ENCODE results near the gene LRFN2. TPM values are rescaled to one million over a fixed set of nuclear protein-coding genes. Genes with fewer than 3 reads are reported as not detected.

Gene LRFN2
- total RNA-seq, 1 donor = not detected

GRCh38 chr6:40524797-40525585 lies 62.2 kb downstream of the LRFN2 start:
- Histone ChIP-seq H3K27me3 (ENCODE audit: insufficient read depth, low read length) (no peaks in the 10 kb centered on the region), H3K9me3 (ENCODE audit: low read depth, low read length) (no peaks in the 10 kb centered on the region), H2AFZ (ENCODE audit: low read length) (no peak overlapping the region), H3K79me2 (ENCODE audit: insufficient read depth, low read length) (no peaks in the 10 kb centered on the region), H3K4me3 (ENCODE audit: insufficient read depth, low read length) (no peak overlapping the region), H3K27ac (ENCODE audit: low read depth, low read length) (no peak overlapping the region), H3K4me2 (ENCODE audit: insufficient read depth, low read length) (no peak overlapping the region), H4K20me1 (ENCODE audit: insufficient read depth, low read length) (no peaks in the 10 kb centered on the region), H3K36me3 (ENCODE audit: insufficient read depth, low read length) (no peaks in the 10 kb centered on the region), H3K4me1 (ENCODE audit: insufficient read depth, low read length) (no peaks in the 10 kb centered on the region)
- no peak for TF ChIP-seq CTCF (IDR thresholded peaks at IDR 0.05; ENCODE audit: extremely low read depth, low read depth, low read length)
- no peak for DNase-seq (ENCODE audit: insufficient read length, low spot score, missing footprints)

- TF ChIP-seq CTCF (IDR thresholded peaks at IDR 0.05; ENCODE audit: extremely low read depth, low read depth, low read length) = no peak
- no peaks in the 10 kb centered on the region for H3K36me3 ChIP-seq (ENCODE audit: insufficient read depth, low read length)
- H3K79me2 ChIP-seq (ENCODE audit: insufficient read depth, low read length) = no peaks in the 10 kb centered on the region
- no peak overlapping the region for H3K4me3 ChIP-seq (ENCODE audit: insufficient read depth, low read length)
- H3K4me1 ChIP-seq (ENCODE audit: insufficient read depth, low read length) = no peaks in the 10 kb centered on the region
- no peak for DNase-seq (ENCODE audit: insufficient read length, low spot score, missing footprints)
- H3K27ac ChIP-seq (ENCODE audit: low read depth, low read length) = no peak overlapping the region
- no peaks in the 10 kb centered on the region for H3K27me3 ChIP-seq (ENCODE audit: insufficient read depth, low read length)
- no peaks in the 10 kb centered on the region for H3K9me3 ChIP-seq (ENCODE audit: low read depth, low read length)
- H2AFZ ChIP-seq (ENCODE audit: low read length) = no peak overlapping the region
- H4K20me1 ChIP-seq (ENCODE audit: insufficient read depth, low read length) = no peaks in the 10 kb centered on the region
- H3K4me2 ChIP-seq (ENCODE audit: insufficient read depth, low read length) = no peak overlapping the region
These were observed 63.5 kb downstream of the LRFN2 start for GRCh38 chr6:40523505-40524172.

GRCh38 chr6:40521496-40521895 lies 65.7 kb downstream of the LRFN2 start:
- Histone ChIP-seq H3K79me2 (ENCODE audit: insufficient read depth, low read length) (no peaks in the 10 kb centered on the region), H3K4me1 (ENCODE audit: insufficient read depth, low read length) (no peaks in the 10 kb centered on the region), H2AFZ (ENCODE audit: low read length) (no peak overlapping the region), H3K27ac (ENCODE audit: low read depth, low read length) (no peak overlapping the region), H3K4me3 (ENCODE audit: insufficient read depth, low read length) (no peak overlapping the region), H3K36me3 (ENCODE audit: insufficient read depth, low read length) (no peaks in the 10 kb centered on the region), H4K20me1 (ENCODE audit: insufficient read depth, low read length) (no peaks in the 10 kb centered on the region), H3K27me3 (ENCODE audit: insufficient read depth, low read length) (no peaks in the 10 kb centered on the region), H3K4me2 (ENCODE audit: insufficient read depth, low read length) (no peak overlapping the region), H3K9me3 (ENCODE audit: low read depth, low read length) (no peaks in the 10 kb centered on the region)
- no peak for TF ChIP-seq CTCF (IDR thresholded peaks at IDR 0.05; ENCODE audit: extremely low read depth, low read depth, low read length)
- DNase-seq (ENCODE audit: insufficient read length, low spot score, missing footprints) = no peak

GRCh38 chr6:40520678-40521077 lies 66.5 kb downstream of the LRFN2 start:
- Histone ChIP-seq H3K79me2 (ENCODE audit: insufficient read depth, low read length) (no peaks in the 10 kb centered on the region), H3K27me3 (ENCODE audit: insufficient read depth, low read length) (no peaks in the 10 kb centered on the region), H3K4me1 (ENCODE audit: insufficient read depth, low read length) (no peaks in the 10 kb centered on the region), H3K4me3 (ENCODE audit: insufficient read depth, low read length) (no peak overlapping the region), H3K36me3 (ENCODE audit: insufficient read depth, low read length) (no peaks in the 10 kb centered on the region), H3K4me2 (ENCODE audit: insufficient read depth, low read length) (no peak overlapping the region), H2AFZ (ENCODE audit: low read length) (no peak overlapping the region), H4K20me1 (ENCODE audit: insufficient read depth, low read length) (no peaks in the 10 kb centered on the region), H3K9me3 (ENCODE audit: low read depth, low read length) (no peaks in the 10 kb centered on the region), H3K27ac (ENCODE audit: low read depth, low read length) (no peak overlapping the region)
- DNase-seq (ENCODE audit: insufficient read length, low spot score, missing footprints) = no peak
- no peak for TF ChIP-seq CTCF (IDR thresholded peaks at IDR 0.05; ENCODE audit: extremely low read depth, low read depth, low read length)

Measured in osteoblast (primary cell).